K562 (cell line): ENCODE measurements around the gene COL21A1. TPM values are rescaled to one million over a fixed set of nuclear protein-coding genes. Genes with fewer than 3 reads are reported as not detected.

ENCODE experiments used
- ATAC-seq: fragments of 200-7000 bp; cut with Tn5 transposase; 3 replicates; pipeline ENCODE4 v1.9.1; 2020; ENCODE audit warnings: moderate library complexity
- BruUV-seq: library from RNA; stranded (reverse); fragments of 400-500 nt; replicated peaks from 2 replicates; lab custom pipeline; 2021; lab: Mats Ljungman, UMichigan
- CTCF ChIA-PET: fragments of 300-600 bp; formaldehyde crosslinking; extraction: SDS; loops from one replicate; lab custom pipeline; 2021; ENCODE audit warnings: low intra/inter-chr PET ratio; lab: Yijun Ruan, JAX
- POLR2A ChIA-PET: fragments of 300-600, 350-650 bp; sonication (Branson Sonifier 250); formaldehyde crosslinking; extraction: SDS; loops from one replicate; lab custom pipeline; 2021; ENCODE audit warnings: antibody characterized with exemption, inconsistent platforms; lab: Yijun Ruan, JAX
- DNase-seq, 4 experiments: peaks; one replicate each; pipeline versions ENCODE4 v3.0.0 to v3.0.0-alpha.2; 2011 to 2018; ENCODE audit warnings: low spot score in 3 of 4, mixed read lengths in 3 of 4; ENCODE audit errors: extremely low read depth in 1 of 4
- FAIRE-seq: peaks from 2 replicates; lab custom pipeline; 2011; peaks lifted over from hg19 to GRCh38; lab: Jason Lieb, UNC
- H2AFZ ChIP-seq: 2 replicates; pipeline ENCODE4 v1.6.0; 2011; ENCODE audit warnings: low read depth, low read length, control low read depth, inconsistent platforms
- H3K27ac ChIP-seq: fragments of 200-600 bp; 3 replicates; pipeline ENCODE4 v1.8.0; 2011; ENCODE audit warnings: low read depth, mild to moderate bottlenecking, control low read depth, inconsistent platforms, low read length, moderate library complexity, mixed read lengths; ENCODE audit errors: extremely low read depth
- H3K27me3 ChIP-seq, 2 experiments: fragments of 300-600 bp in 1 of 2; 2 replicates in 1 of 2; 3 replicates in 1 of 2; pipeline versions ENCODE4 v1.6.0 to v1.8.0; 2011; ENCODE audit warnings: inconsistent platforms in 2 of 2, low read length in 2 of 2, mild to moderate bottlenecking in 1 of 2, mixed read lengths in 1 of 2, moderate library complexity in 1 of 2; ENCODE audit not compliant: control insufficient read depth in 2 of 2, insufficient read depth in 2 of 2
- H3K36me3 ChIP-seq: fragments of 300-600 bp; 3 replicates; pipeline ENCODE4 v1.8.0; 2011; ENCODE audit warnings: mild to moderate bottlenecking, low read length, inconsistent platforms; ENCODE audit not compliant: control insufficient read depth, insufficient read depth
- H3K4me1 ChIP-seq, 2 experiments: fragments of 200-600 bp in 1 of 2; replicated peaks in 1 of 2; 2 replicates in 1 of 2; 3 replicates in 1 of 2; pipeline versions ENCODE4 v1.5.1 to v1.8.0; 2011; ENCODE audit warnings: inconsistent platforms in 2 of 2, low read length in 2 of 2, mild to moderate bottlenecking in 1 of 2, mixed read lengths in 1 of 2, moderate library complexity in 1 of 2; ENCODE audit not compliant: control insufficient read depth in 2 of 2, insufficient read depth in 2 of 2
- H3K4me2 ChIP-seq: 2 replicates; pipeline ENCODE4 v1.6.1; 2011; ENCODE audit warnings: low read length, control low read depth, inconsistent platforms, mixed read lengths; ENCODE audit not compliant: insufficient read depth
- H3K4me3 ChIP-seq: fragments of 200-600 bp; sonication (generic), shearing (Covaris generic); 2 replicates; pipeline ENCODE4 v1.5.1; 2016; ENCODE audit warnings: control low read depth, inconsistent platforms
- H3K79me2 ChIP-seq: fragments of 200-600 bp; 3 replicates; pipeline ENCODE4 v1.8.0; 2011; ENCODE audit warnings: low read length, inconsistent platforms; ENCODE audit not compliant: control insufficient read depth, insufficient read depth
- H3K9ac ChIP-seq, 2 experiments: 2 replicates each; pipeline versions ENCODE4 v1.6.0 to v1.6.1; 2011; ENCODE audit warnings: low read depth in 2 of 2, low read length in 2 of 2, control low read depth in 1 of 2, inconsistent platforms in 1 of 2, mild to moderate bottlenecking in 1 of 2, mixed read lengths in 1 of 2; ENCODE audit not compliant: insufficient read depth in 1 of 2
- H3K9me1 ChIP-seq: one replicate; pipeline ENCODE4 v1.6.0; 2011; ENCODE audit warnings: inconsistent platforms, mild to moderate bottlenecking, low read length, moderate library complexity; ENCODE audit not compliant: control insufficient read depth, insufficient read depth
- H3K9me3 ChIP-seq: replicated peaks from 2 replicates; pipeline ENCODE4 v1.5.1; 2011; ENCODE audit warnings: low read depth, low read length, inconsistent platforms; ENCODE audit not compliant: control insufficient read depth, insufficient read depth
- H4K20me1 ChIP-seq: replicated peaks from 2 replicates; pipeline ENCODE4 v1.6.1; 2011; ENCODE audit warnings: low read length, inconsistent platforms, mixed read lengths; ENCODE audit not compliant: control insufficient read depth, insufficient read depth
- ARID1B ChIP-seq: fragments of 450-650 bp; IDR thresholded peaks from 2 replicates; pipeline ENCODE4 v1.6.1; 2016; ENCODE audit warnings: antibody characterized with exemption, mild to moderate bottlenecking, inconsistent platforms
- ELF2 ChIP-seq: fragments of 250-450 bp; sonication (Bioruptor Pico); IDR thresholded peaks from 2 replicates; pipeline ENCODE4 v1.5.0; 2021; ENCODE audit warnings: mild to moderate bottlenecking
- FUS ChIP-seq: fragments of 200-400 bp; formaldehyde crosslinking; optimal IDR thresholded peaks from 2 replicates; pipeline ENCODE3; 2017; ENCODE audit warnings: low read depth, low read length
- GTF2E2 ChIP-seq: fragments of 200-800 bp; sonication (Bioruptor generic); IDR thresholded peaks from 2 replicates; pipeline ENCODE4 v1.6.1; 2016; ENCODE audit warnings: missing genetic modification characterization, missing compliant biosample characterization
- KDM1A ChIP-seq, 2 experiments: fragments of 450-650 bp; IDR thresholded peaks; 2 replicates each; pipeline ENCODE4 v1.6.1; 2016; ENCODE audit warnings: mild to moderate bottlenecking in 2 of 2
- MCM5 ChIP-seq: fragments of 450-650 bp; IDR thresholded peaks from 2 replicates; pipeline ENCODE4 v1.6.1; 2016; ENCODE audit warnings: low read depth
- RAD51 ChIP-seq: fragments of 450-650 bp; IDR thresholded peaks from 2 replicates; pipeline ENCODE4 v1.7.1; 2016; ENCODE audit warnings: low read depth, mild to moderate bottlenecking, borderline replicate concordance
- RFX5 ChIP-seq: IDR thresholded peaks from 2 replicates; pipeline ENCODE4 v1.6.1; 2011; ENCODE audit warnings: low read depth, mild to moderate bottlenecking, improper control_type of control experiment, low read length
- SMARCA5 ChIP-seq: fragments of 450-650 bp; IDR thresholded peaks from 2 replicates; pipeline ENCODE4 v1.6.1; 2016
- SNIP1 ChIP-seq: fragments of 450-650 bp; IDR thresholded peaks from 2 replicates; pipeline ENCODE4 v1.7.1; 2017; ENCODE audit warnings: low read depth, mild to moderate bottlenecking
- SREBF2 ChIP-seq: sonication (generic); formaldehyde crosslinking; IDR thresholded peaks from 2 replicates; pipeline ENCODE4 v1.4.0; 2020; ENCODE audit warnings: mild to moderate bottlenecking, missing genetic modification reagents
- TCF3 ChIP-seq: sonication (generic); formaldehyde crosslinking; IDR thresholded peaks from 2 replicates; pipeline ENCODE4 v1.4.0; 2020; ENCODE audit warnings: mild to moderate bottlenecking, missing genetic modification reagents
- TRIM24 ChIP-seq, 2 experiments: fragments of 450-650 bp; IDR thresholded peaks; 2 replicates each; pipeline ENCODE4 v1.6.1; 2016
- ZFP30 ChIP-seq: fragments of 250-450 bp; sonication (Bioruptor Pico); IDR thresholded peaks from 2 replicates; pipeline ENCODE4 v1.8.0; 2022; ENCODE audit warnings: moderate library complexity, mild to moderate bottlenecking, inconsistent platforms, borderline replicate concordance
- ZNF121 ChIP-seq: sonication (generic); formaldehyde crosslinking; conservative IDR thresholded peaks from 2 replicates; pipeline ENCODE4 v1.8.0; 2022; ENCODE audit warnings: missing genetic modification reagents
- ZNF586 ChIP-seq: fragments of 450-650 bp; formaldehyde crosslinking; conservative IDR thresholded peaks from 2 replicates; pipeline ENCODE4 v1.4.0; 2020; ENCODE audit warnings: mild to moderate bottlenecking, moderate library complexity
- WGBS: fragments of 100-300 bp; shearing (Covaris generic); methylation state at CpG from one replicate; pipeline ENCODE4 v1.1.6; 2016; ENCODE audit warnings: low coverage, mixed read lengths; ENCODE audit not compliant: insufficient coverage; ENCODE audit errors: missing lambda C conversion rate; 5-methylcytosine and 5-hydroxymethylcytosine counted together
- in situ Hi-C: fragments of 300-500 bp; cut with MboI; formaldehyde crosslinking; loops from 4 replicates; pipeline ENCODE4 v1.15.0; 2018; ENCODE audit warnings: inconsistent platforms, mixed read lengths
- intact Hi-C: fragments of 100-400 bp; cut with micrococcal nuclease; formaldehyde crosslinking; loops from 2 replicates; pipeline ENCODE4 v1.14.2; 2022
- polyA plus RNA-seq, 8 experiments: library from polyadenylated mRNA; depleted of rRNA in 4 of 8; stranded (reverse) in 5 of 8; unstranded in 3 of 8; fragments of >200 nt; fragmentation: Nextera tagmentation in 2 of 8; fragmentation: Illumina TruSeq in 1 of 8; extraction: Ambion mirVana in 2 of 8; extraction: Trizol in 1 of 8; gene quantifications; 2 replicates each; pipeline versions ENCODE4 v1.2.1 to v1.2.3, GENCODE V29; 2011 to 2014; ENCODE audit warnings: inconsistent platforms in 1 of 8, missing spikeins in 1 of 8
- total RNA-seq, 7 experiments: library from RNA; depleted of rRNA in 6 of 7; stranded (reverse); fragments of >200 nt in 6 of 7; fragmentation: Illumina TruSeq in 2 of 7; extraction: Trizol in 2 of 7; gene quantifications; 2 replicates each; pipeline versions ENCODE4 v1.2.1 to v1.2.3, GENCODE V29; 2011 to 2021; ENCODE audit warnings: low replicate concordance in 1 of 7
- TF ChIP-seq, protein P1 (sequence below): sonication (generic); formaldehyde crosslinking; IDR thresholded peaks from 2 replicates; pipeline ENCODE4 v1.8.0; 2022; ENCODE audit warnings: missing genetic modification reagents, mild to moderate bottlenecking, borderline replicate concordance
- TF ChIP-seq, protein P2 (sequence below): sonication (generic); formaldehyde crosslinking; IDR thresholded peaks from 2 replicates; pipeline ENCODE4 v1.8.1; 2023; ENCODE audit warnings: mild to moderate bottlenecking, missing genetic modification reagents
- TF ChIP-seq, protein P3 (sequence below), 2 experiments: IDR thresholded peaks; 2 replicates each; pipeline ENCODE4 v1.6.1; 2011; ENCODE audit warnings: borderline replicate concordance in 1 of 2, control low read depth in 1 of 2, low read depth in 1 of 2, low read length in 1 of 2, mild to moderate bottlenecking in 1 of 2, mixed read lengths in 1 of 2, moderate library complexity in 1 of 2; ENCODE audit not compliant: insufficient read depth in 1 of 2, insufficient read length in 1 of 2, poor library complexity in 1 of 2, severe bottlenecking in 1 of 2; ENCODE audit errors: extremely low read depth in 1 of 2

COL21A1 gene
- total and polyA plus RNA-seq, 9 of the 15 experiments (the other 6 are each of a cell fraction or from before 2014, with no cell fraction given) = 0.03 to 0.76 (median 0.25) TPM

DNA sequence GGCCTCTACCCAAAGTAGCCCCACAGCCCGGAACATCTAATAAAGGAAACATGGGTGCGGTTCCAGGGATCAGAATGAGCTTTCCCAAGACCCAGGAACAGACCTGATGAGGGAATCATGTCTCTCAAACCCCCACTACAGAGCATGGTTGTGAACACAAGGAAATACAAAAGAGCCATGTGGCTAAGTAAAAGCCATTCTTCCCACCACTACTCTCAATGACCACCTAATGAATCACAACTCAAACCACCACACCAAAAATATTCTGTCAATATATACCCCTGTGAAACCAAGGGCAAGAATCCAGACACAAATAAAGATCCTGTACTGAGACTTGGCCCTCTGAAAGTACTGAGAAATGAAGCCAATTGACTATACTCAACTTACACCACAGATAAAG is 20.9 kb upstream of the COL21A1 start (continued):
- TF ChIP-seq, protein P1, sequence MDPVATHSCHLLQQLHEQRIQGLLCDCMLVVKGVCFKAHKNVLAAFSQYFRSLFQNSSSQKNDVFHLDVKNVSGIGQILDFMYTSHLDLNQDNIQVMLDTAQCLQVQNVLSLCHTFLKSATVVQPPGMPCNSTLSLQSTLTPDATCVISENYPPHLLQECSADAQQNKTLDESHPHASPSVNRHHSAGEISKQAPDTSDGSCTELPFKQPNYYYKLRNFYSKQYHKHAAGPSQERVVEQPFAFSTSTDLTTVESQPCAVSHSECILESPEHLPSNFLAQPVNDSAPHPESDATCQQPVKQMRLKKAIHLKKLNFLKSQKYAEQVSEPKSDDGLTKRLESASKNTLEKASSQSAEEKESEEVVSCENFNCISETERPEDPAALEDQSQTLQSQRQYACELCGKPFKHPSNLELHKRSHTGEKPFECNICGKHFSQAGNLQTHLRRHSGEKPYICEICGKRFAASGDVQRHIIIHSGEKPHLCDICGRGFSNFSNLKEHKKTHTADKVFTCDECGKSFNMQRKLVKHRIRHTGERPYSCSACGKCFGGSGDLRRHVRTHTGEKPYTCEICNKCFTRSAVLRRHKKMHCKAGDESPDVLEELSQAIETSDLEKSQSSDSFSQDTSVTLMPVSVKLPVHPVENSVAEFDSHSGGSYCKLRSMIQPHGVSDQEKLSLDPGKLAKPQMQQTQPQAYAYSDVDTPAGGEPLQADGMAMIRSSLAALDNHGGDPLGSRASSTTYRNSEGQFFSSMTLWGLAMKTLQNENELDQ (CRISPR knock-in tag) = no peak
- TF ChIP-seq SREBF2 (no peak), TRIM24 (IDR thresholded peaks at IDR 0.05) (no peak), RFX5 (no peak)

DNA sequence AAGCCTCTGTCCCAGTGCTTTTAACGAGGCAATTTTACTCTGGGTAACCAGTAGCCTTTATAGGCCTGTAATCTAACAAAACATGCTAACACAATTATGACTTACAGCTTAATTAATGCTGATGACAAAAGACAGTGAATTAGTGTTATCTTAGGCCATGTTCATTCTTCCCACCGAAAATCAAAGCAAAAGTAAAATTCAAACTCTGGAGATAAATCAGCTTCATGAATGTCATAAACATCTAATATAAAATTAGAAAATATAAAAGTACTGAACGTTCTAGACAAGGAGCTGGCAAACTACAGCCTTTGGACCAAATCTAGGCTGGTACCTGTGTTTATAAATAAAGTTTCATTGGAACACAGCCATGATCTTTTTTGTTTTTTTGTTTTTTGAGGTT is 18.6 kb upstream of the COL21A1 start:
- Histone ChIP-seq H4K20me1 (no peaks in the 10 kb centered on the region), H3K4me1 (no peaks in the 10 kb centered on the region), H3K9me3 (no peaks in the 10 kb centered on the region), H3K4me3 (no peak overlapping the region), H2AFZ (no peak overlapping the region), H3K4me2 (no peak overlapping the region), H3K79me2 (no peaks in the 10 kb centered on the region), H3K27ac (no peak overlapping the region), H3K9me1 (no peaks in the 10 kb centered on the region), H3K9ac (no peak overlapping the region), H3K27me3 (no peaks in the 10 kb centered on the region), H3K36me3 (no peaks in the 10 kb centered on the region)
- in situ Hi-C loops (no loop called here), intact Hi-C loops (no loop called here)
- no peak for DNase-seq
- CTCF ChIA-PET = no interaction called here
- POLR2A ChIA-PET = interaction anchor here (1.6 kb wide), 1 partner anchor 13 kb away, joined by 5 read pairs; no protein-coding TSS in a partner anchor
- no TSS peak for BruUV-seq
- WGBS = 2% methylated on average over 3 of the region's 3 CpGs
- no peak for FAIRE-seq
- no peak for ATAC-seq
- TF ChIP-seq MCM5 (no peak), SMARCA5 (no peak), KDM1A (IDR thresholded peaks at IDR 0.05) (no peak), GTF2E2 (no peak), ZFP30 (no peak), TCF3 (CRISPR knock-in tag) (no peak), ZNF121 (CRISPR knock-in tag) (no peak), ELF2 (CRISPR knock-in tag) (no peak), RAD51 (no peak), ARID1B (no peak), SNIP1 (no peak), ZNF586 (CRISPR knock-in tag) (no peak), FUS (no peak)
- TF ChIP-seq, protein P2, sequence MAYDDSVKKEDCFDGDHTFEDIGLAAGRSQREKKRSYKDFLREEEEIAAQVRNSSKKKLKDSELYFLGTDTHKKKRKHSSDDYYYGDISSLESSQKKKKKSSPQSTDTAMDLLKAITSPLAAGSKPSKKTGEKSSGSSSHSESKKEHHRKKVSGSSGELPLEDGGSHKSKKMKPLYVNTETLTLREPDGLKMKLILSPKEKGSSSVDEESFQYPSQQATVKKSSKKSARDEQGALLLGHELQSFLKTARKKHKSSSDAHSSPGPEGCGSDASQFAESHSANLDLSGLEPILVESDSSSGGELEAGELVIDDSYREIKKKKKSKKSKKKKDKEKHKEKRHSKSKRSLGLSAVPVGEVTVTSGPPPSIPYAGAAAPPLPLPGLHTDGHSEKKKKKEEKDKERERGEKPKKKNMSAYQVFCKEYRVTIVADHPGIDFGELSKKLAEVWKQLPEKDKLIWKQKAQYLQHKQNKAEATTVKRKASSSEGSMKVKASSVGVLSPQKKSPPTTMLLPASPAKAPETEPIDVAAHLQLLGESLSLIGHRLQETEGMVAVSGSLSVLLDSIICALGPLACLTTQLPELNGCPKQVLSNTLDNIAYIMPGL = no peak
- TF ChIP-seq, protein P3, sequence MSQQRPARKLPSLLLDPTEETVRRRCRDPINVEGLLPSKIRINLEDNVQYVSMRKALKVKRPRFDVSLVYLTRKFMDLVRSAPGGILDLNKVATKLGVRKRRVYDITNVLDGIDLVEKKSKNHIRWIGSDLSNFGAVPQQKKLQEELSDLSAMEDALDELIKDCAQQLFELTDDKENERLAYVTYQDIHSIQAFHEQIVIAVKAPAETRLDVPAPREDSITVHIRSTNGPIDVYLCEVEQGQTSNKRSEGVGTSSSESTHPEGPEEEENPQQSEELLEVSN (IDR thresholded peaks at IDR 0.05; ENCODE audit: borderline replicate concordance in 1 of 2, extremely low read depth in 1 of 2, insufficient read depth in 1 of 2, insufficient read length in 1 of 2, low read depth in 1 of 2, low read length in 1 of 2, poor library complexity in 1 of 2, severe bottlenecking in 1 of 2) = no peak
